Renal cortex interstitium (tissue), 11 donors: Measurements from ENCODE around the gene ANKS3. TPM values are rescaled to one million over a fixed set of nuclear protein-coding genes. Genes with fewer than 3 reads are reported as not detected.
A peak's percentile ranks its signal among the peaks of the same experiment; 100 is the strongest.
"Not testable (repeated sequence)": the region's sequence is repeated elsewhere in the genome, so short reads cannot be mapped to it uniquely, and the experiment has no call there.

Experiments used
- DNase-seq, 11 donors: peaks; one replicate each; pipeline ENCODE4 v3.0.0-alpha.2; 2013; ENCODE audit warnings: low read depth in 9 of 11, low spot score in 4 of 11; ENCODE audit errors: extremely low read depth in 1 of 11
- polyA plus RNA-seq, 3 donors: library from polyadenylated mRNA; unstranded; fragments of 120-200 nt; gene quantifications; one replicate each; pipeline ENCODE4 v1.2.1, GENCODE V29; 2013; ENCODE audit not compliant: insufficient read length in 3 of 3

ANKS3 gene
- polyA plus RNA-seq, 3 donors = 22.5 to 34.3 (median 23.0) TPM

DNA sequence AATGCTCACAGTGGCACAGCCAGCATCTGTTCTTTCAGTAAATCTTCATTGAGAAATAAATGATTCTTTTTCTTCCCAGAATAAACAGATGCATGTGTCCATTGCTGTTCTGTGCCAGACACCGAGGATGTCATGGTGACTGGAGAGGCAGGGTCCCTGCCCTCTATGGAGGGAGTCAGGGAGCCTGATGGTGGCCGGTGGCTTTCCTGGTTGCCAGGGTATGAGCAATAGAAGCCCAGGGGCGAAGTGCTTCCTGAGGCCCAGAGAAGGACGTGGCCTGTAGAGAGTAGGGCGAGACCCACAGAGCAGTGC is 70.7 kb downstream of the ANKS3 start:
- DNase-seq = no peak

GRCh38 chr16:4661661-4662060 is 72.4 kb downstream of the ANKS3 start:
- DNase-seq = no peak

DNA sequence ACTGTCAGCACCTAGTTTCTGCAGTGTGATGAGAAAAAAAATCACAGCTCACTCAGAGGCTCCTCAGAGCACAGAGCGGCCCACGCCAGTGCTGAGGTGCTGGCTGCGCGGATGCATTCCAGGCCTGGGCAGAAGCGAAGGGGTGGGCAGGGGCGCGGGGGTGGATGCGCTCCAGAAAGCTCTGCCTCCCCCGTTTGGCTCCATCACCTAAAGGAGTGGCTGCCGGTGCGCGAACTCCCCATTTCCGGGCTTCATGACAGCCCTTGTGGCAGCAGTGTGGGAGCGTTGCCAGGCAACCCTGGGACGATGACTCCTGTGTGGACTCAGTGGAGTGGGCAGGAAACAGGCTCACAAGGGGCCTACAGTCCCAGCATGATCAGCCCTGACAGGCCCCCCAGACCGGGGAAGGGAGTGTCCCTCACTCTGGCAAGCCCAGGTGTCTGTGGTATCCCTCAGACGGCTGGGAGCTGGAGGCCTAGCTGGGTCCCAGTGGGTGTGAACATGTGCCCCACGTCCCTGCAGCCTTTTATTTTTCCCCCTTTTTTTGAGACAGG is 73.5 kb downstream of the ANKS3 start:
- DNase-seq = peak in 9 of 11 donors; percentile 61 to 88 (median 80)

DNA sequence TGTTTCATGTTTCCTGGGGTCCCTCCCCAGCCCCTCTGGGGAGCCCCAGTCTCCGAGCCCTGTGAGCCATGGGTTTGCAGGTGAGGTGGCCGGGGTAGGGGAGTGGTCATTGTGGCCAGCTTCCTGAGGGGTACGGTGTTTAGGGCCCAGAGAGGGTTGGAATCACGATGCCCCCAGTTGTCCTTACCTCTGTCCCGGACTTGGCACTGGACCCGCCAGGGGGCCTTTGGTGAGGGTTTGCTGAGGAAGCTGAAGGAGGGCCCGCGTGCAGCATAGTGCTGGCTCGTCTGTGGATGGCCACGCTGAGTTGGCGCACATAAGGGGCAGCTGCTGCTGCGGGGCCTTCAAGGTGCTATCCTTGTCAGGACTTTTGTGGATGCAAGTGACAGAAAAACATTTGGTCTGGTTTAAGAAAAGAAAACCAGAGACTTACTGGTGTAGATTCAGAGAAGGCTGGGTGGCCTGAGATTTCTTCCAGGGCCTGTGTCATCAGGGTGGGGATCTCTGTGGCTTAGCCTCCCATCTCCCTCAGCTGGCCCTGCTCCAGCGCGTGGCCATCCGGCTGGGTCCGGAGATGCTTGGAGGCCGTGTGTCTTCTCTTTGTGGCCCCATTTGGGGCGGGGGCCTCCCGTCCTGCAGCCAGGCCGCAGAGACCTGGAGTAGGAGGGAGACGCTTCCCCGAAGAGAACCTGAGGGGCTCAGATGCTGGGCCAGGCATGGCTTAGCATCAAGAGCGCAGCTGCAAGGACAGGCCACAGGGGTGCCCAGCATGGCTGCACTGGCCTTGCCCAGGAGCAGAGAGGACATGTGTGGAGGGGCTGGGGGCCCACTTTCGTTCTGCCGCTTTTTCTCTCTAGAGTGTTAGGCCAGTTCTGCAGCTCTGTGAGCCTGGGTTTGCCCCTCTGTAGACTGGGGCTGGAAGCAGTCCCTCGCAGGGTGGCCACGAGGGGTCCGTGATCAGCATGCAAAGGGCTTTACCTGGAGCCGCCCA is 74.4 kb downstream of the ANKS3 start:
- DNase-seq = no peak

DNA sequence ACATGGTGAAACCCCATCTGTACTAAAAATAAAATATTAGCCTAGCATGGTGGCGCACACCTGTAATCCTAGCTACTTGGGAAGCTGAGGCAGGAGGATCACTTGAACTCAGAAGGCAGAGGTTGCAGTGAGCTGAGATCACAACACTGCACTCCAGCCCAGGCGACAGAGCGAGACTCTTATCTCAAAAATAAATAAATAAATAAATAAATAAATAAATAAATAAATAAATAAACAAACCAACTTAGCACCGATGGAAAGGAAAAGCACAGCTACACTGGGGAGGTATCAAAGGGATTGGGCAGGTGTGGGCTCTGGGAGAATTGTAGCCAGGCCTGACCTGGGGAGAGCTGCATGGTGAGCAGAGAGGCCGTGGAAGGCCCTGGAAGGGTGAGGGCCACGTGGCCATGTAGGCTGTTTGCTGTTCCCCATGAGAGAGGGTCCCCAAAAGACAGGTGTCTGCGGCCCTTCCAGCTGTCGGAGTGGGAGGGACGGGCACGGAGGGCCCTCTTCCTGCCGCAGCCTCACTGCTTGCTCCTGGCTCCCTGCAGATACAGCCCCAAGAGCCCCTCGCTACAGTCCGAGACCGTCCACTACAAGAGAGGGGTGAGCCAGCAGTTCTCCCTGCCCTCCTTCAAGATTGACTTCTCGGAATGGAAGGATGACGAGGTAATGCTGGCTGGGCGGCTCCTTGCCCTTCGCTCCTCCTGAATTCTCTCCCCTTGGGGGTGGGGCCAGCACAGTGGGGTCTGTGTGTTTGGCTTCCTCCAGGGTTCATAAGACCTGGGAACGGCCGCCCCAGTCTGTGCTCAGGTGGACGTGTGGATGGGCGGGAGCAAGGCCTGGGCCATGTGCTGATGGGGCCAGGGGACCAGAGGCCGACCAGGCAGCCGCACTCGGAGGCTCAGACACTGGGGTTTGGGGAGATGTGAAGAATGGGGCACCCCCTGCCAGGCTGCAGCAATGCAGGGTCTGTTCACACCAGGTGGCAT is 77.1 kb downstream of the ANKS3 start:
- DNase-seq = no peak

DNA sequence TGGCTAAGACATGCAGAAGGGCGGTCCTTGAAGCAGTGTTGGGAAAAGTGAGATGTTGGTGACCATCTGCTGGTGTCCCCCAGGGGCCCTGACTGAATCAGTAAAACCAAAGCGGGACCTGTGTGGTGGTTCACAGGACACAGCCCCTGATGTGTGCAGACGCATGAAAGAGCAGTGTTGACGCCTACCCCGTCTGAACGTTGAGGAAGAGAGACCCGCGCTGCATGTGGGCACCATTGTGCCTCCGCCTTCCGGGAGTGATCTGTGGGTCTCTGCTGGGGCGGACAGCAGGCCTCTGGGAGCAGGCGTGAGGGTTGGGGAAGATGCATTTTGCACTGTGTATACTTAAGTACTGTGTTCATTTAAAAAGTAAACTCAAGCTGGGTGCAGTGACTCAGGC is 77.8 kb downstream of the ANKS3 start:
- DNase-seq = no peak

DNA sequence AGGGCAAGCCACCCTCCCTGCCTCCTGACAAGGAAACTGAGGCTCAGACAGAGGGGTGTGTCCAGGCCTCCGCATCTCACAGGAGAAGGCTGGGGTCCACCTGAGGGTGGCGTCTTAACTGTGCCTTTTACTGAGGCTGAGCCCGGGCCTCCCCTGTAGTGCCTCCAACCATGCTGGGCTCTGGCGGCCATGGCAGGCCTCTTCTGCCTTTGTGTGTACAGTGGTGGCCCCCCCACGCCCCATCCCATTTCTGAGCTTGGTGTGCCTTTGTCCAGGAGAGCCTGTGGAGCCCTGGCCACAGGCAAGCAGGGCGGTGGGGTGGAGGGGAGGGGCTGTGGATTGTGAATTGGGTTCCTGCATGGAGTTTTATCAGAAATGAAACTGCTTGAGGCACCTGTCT is 78.3 kb downstream of the ANKS3 start:
- no peak for DNase-seq

DNA sequence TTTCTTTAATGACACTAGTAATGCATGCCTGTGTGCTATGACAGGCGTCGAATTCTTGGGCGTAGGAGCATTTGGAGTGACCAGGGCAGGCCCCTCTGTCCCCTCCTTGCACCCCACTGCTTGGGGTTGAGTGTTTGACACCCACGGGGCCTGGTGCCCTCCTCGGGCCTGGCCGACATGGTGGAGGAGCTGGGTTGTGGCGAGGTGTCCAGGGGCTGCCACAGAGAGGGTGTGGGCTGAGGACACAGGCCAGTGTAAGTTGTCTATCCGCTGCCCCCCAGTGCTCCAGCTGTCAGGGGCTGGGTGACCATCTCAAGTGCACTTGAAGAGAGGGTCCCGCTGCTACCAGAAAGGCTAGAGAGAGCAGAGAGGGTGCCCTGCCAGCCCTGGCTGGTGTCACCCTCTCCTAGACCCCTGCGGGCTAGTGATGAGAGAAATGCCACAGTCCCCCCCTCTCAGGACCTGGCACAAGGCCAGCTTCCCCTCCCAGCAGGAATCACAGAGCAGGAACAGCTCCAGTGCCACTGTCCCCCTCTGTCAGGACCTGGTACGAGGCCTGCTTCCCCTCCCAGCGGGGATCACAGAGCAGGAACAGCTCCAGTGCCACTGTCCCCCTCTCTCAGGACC is 79.0 kb downstream of the ANKS3 start:
- no peak for DNase-seq

- DNase-seq = no peak
Observed at GRCh38 chr16:4654011-4654963, 79.8 kb downstream of the ANKS3 start.

DNA sequence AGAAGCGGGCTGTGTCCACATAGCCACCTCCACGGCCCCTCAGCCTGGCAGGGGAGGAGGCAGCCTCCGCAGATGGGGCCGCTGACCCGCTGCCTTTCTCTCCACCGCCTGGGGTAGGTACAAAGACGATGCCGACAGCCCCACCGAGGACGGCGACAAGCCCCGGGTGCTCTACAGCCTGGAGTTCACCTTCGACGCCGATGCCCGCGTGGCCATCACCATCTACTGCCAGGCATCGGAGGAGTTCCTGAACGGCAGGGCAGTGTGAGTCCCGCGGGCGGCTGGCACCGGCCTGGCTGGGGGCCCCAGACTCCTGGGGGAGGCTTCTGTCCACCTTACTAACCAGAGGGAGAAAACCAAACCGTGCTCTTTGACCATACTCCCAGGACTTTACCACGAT is 81.5 kb downstream of the ANKS3 start:
- no peak for DNase-seq

- no peak for DNase-seq
Observed at GRCh38 chr16:4651827-4652226, 82.2 kb downstream of the ANKS3 start.

GRCh38 chr16:4650443-4651074 is 83.5 kb downstream of the ANKS3 start:
- DNase-seq = not testable (repeated sequence)

GRCh38 chr16:4649744-4650442 is 84.2 kb downstream of the ANKS3 start:
- no peak for DNase-seq

DNA sequence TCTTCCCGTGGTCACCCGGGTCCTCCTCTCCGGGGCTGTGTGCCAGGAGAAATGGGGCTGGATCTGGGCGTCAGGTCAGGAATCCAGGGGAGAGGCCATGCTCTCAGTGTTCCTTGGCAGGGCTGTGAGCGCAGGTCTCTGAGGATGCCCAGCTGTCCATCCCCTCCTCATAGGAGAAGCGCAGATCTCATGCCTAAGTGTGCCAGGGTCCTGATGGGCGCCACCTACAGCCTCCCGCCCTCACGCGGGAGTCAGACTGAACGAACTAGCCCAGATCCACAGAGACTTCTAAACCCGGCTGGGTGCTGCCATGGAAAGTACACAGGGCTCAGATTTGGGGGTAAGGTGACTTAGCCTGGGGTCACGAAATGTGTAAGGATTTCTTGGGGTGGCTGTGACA is 85.2 kb downstream of the ANKS3 start:
- DNase-seq = no peak

- DNase-seq = no peak
Observed at GRCh38 chr16:4647644-4647980, 86.5 kb downstream of the ANKS3 start.

DNA sequence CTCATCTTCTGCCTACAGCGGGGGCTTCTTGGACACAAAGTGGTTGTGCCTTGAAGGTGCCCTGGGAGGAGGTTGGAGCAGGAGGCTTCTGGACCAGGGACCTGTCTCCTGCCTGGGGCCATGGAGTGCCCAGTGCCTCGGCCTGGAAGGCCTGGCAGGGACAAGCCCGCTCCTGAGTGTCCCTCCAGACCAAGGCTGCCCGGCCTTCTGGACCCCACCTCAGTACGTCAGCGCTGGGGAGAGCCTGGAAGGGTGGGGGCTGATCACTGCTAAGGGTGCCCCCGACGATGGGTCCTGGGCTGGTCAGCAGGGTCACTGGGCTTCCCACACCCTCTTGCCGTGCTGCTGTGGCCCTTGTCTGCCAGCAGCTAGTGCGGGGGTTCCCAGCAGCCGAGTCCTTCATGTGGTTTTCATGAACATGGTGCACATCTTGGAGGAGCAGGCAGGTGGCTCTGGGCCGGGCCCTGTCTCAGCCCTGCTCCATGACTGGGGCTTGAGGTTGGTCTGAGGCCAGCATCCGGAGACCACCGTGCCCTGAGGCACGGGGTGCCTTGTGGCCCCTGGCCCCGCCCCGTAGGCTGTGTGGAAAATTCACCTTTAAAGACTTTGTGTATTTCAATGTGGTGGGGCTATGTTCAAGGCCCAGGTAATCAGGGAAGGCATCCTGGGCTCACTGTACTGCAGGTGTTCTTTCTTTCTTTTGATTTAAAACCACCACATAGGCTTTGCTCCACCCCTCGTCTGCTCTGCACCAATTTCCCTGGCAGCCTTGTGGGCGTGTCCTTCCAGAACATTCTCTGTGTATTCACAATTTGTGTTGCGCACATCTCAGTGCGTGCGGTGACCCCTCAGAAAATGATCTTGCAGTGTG is 87.1 kb downstream of the ANKS3 start:
- no peak for DNase-seq
